HCT116 (cell line): ENCODE data around the gene GLIPR2. TPM values are rescaled to one million over a fixed set of nuclear protein-coding genes. Genes with fewer than 3 reads are reported as not detected.

ENCODE experiments used
- ATAC-seq: fragments of 200-7000 bp; cut with Tn5 transposase; 2 replicates; pipeline ENCODE4 v1.9.1; 2020; ENCODE audit warnings: mild to moderate bottlenecking, moderate library complexity
- BruUV-seq: library from RNA; stranded (reverse); fragments of 400-500 nt; replicated peaks from 2 replicates; lab custom pipeline; 2021; lab: Mats Ljungman, UMichigan
- CTCF ChIA-PET: fragments of 300-600 bp; sonication (Branson Sonifier 250); formaldehyde crosslinking; loops from one replicate; lab custom pipeline; 2021; ENCODE audit warnings: antibody characterized with exemption; lab: Charles Lee
- POLR2A ChIA-PET: fragments of 300-600, 350-600 bp; sonication (Branson Sonifier 250); formaldehyde crosslinking; loops from one replicate; lab custom pipeline; 2021; ENCODE audit warnings: antibody characterized with exemption; lab: Charles Lee
- RAD21 ChIA-PET, 2 experiments: fragments of 300-600 bp; sonication (Branson Sonifier 250); formaldehyde crosslinking; loops; one replicate each; lab custom pipeline; 2023; ENCODE audit warnings: low total read pairs in 2 of 2; ENCODE audit not compliant: uncharacterized antibody in 2 of 2, unreplicated experiment in 2 of 2, low non-redundant PET in 1 of 2; lab: Charles Lee
- DNase-seq: peaks from one replicate; pipeline ENCODE4 v3.0.0-alpha.2; 2010; ENCODE audit warnings: low read depth, low spot score
- H2AFZ ChIP-seq: fragments of 200-600 bp; shearing (Covaris generic), sonication (generic); 2 replicates; pipeline ENCODE4 v1.6.1; 2017; ENCODE audit warnings: low read depth, mixed run types, mixed read lengths, antibody characterized with exemption, low read length; ENCODE audit not compliant: poor library complexity, severe bottlenecking
- H3K27ac ChIP-seq: 2 replicates; pipeline ENCODE4 v1.5.1; 2012; ENCODE audit warnings: low read depth, low read length
- H3K27me3 ChIP-seq: fragments of 200-600 bp; sonication (generic); 2 replicates; pipeline ENCODE4 v1.6.1; 2016; ENCODE audit warnings: mixed run types, low read length, mixed read lengths; ENCODE audit not compliant: insufficient read depth
- H3K36me3 ChIP-seq, 2 experiments: fragments of 200-500 bp in 1 of 2; fragments of 200-600 bp in 1 of 2; sonication (Bioruptor generic) in 1 of 2; sonication (generic) in 1 of 2; 2 replicates each; pipeline versions ENCODE4 v1.5.1 to v1.6.1; 2014 to 2016; ENCODE audit warnings: low read length in 2 of 2, inconsistent platforms in 1 of 2, mixed read lengths in 1 of 2, mixed run types in 1 of 2; ENCODE audit not compliant: insufficient read depth in 2 of 2, control insufficient read depth in 1 of 2
- H3K4me1 ChIP-seq, 2 experiments: fragments of 200-600 bp in 1 of 2; sonication (generic) in 1 of 2; 2 replicates each; pipeline versions ENCODE4 v1.5.1 to v1.6.1; 2012 to 2017; ENCODE audit warnings: low read length in 2 of 2, inconsistent platforms in 1 of 2, mild to moderate bottlenecking in 1 of 2, mixed read lengths in 1 of 2, mixed run types in 1 of 2, moderate library complexity in 1 of 2; ENCODE audit not compliant: insufficient read depth in 2 of 2, control insufficient read depth in 1 of 2
- H3K4me2 ChIP-seq: fragments of 200-600 bp; sonication (generic); 2 replicates; pipeline ENCODE4 v1.6.1; 2017; ENCODE audit warnings: mixed run types, low read length, mixed read lengths
- H3K4me3 ChIP-seq, 2 experiments: fragments of 200-600 bp in 1 of 2; sonication (generic) in 1 of 2; replicated peaks in 1 of 2; 2 replicates each; pipeline ENCODE4 v1.5.1; 2011 to 2016; ENCODE audit warnings: low read length in 2 of 2, control low read depth in 1 of 2, low read depth in 1 of 2, mild to moderate bottlenecking in 1 of 2, mixed read lengths in 1 of 2, mixed run types in 1 of 2
- H3K79me2 ChIP-seq: fragments of 200-600 bp; sonication (generic); 2 replicates; pipeline ENCODE4 v1.6.1; 2017; ENCODE audit warnings: mild to moderate bottlenecking, mixed run types, low read length, moderate library complexity, mixed read lengths; ENCODE audit not compliant: insufficient read depth
- H3K9ac ChIP-seq: fragments of 200-600 bp; sonication (generic); 2 replicates; pipeline ENCODE4 v1.6.1; 2016; ENCODE audit warnings: low read length, mixed read lengths
- H3K9me2 ChIP-seq: fragments of 200-600 bp; sonication (generic), shearing (Covaris generic); 2 replicates; pipeline ENCODE4 v1.6.1; 2017; ENCODE audit warnings: mixed run types, mild to moderate bottlenecking, moderate library complexity; ENCODE audit not compliant: insufficient read depth
- H3K9me3 ChIP-seq, 2 experiments: fragments of 200-500 bp in 1 of 2; fragments of 200-600 bp in 1 of 2; sonication (Bioruptor generic) in 1 of 2; sonication (generic) in 1 of 2; 2 replicates each; pipeline ENCODE4 v1.6.1; 2014 to 2017; ENCODE audit warnings: low read length in 2 of 2, mixed read lengths in 2 of 2, inconsistent platforms in 1 of 2, low read depth in 1 of 2, mild to moderate bottlenecking in 1 of 2, mixed run types in 1 of 2, moderate library complexity in 1 of 2; ENCODE audit not compliant: control insufficient read depth in 1 of 2, insufficient read depth in 1 of 2
- H4K20me1 ChIP-seq: fragments of 200-600 bp; sonication (generic), shearing (Covaris generic); 2 replicates; pipeline ENCODE4 v1.6.1; 2017; ENCODE audit warnings: mixed run types, mild to moderate bottlenecking, moderate library complexity; ENCODE audit not compliant: insufficient read depth
- CBX3 ChIP-seq: IDR thresholded peaks from 2 replicates; pipeline ENCODE4 v1.6.1; 2012; ENCODE audit warnings: low read depth
- ELF1 ChIP-seq: IDR thresholded peaks from 2 replicates; pipeline ENCODE4 v1.6.1; 2012; ENCODE audit warnings: low read depth, borderline replicate concordance
- FOSL1 ChIP-seq: IDR thresholded peaks from 2 replicates; pipeline ENCODE4 v1.6.1; 2012; ENCODE audit warnings: low read depth
- JUND ChIP-seq: IDR thresholded peaks from 2 replicates; pipeline ENCODE4 v1.6.1; 2012
- RAD21 ChIP-seq: IDR thresholded peaks from 2 replicates; pipeline ENCODE4 v1.6.1; 2012; ENCODE audit warnings: low read depth, mild to moderate bottlenecking
- YY1 ChIP-seq: IDR thresholded peaks from 2 replicates; pipeline ENCODE4 v1.6.1; 2011; ENCODE audit warnings: low read length, low read depth, moderate library complexity, mild to moderate bottlenecking; ENCODE audit not compliant: insufficient replicate concordance; ENCODE audit errors: extremely low read depth
- intact Hi-C: fragments of 100-400 bp; cut with micrococcal nuclease; formaldehyde crosslinking; loops from 2 replicates; pipeline ENCODE4 v1.10.0; 2022
- total RNA-seq: library from RNA; stranded (reverse); gene quantifications from one replicate; pipeline ENCODE4 v1.2.1, GENCODE V29; 2021; ENCODE audit not compliant: unreplicated experiment
- TF ChIP-seq, protein P1 (sequence below), 3 experiments: fragments of 200-600 bp in 1 of 3; sonication (generic) in 1 of 3; IDR thresholded peaks in 2 of 3; conservative IDR thresholded peaks in 1 of 3; 2 replicates each; pipeline ENCODE4 v1.5.1; 2012 to 2017; ENCODE audit warnings: low read depth in 2 of 3, low read length in 2 of 3, antibody characterized with exemption in 1 of 3, borderline replicate concordance in 1 of 3, control low read depth in 1 of 3, mild to moderate bottlenecking in 1 of 3, mixed read lengths in 1 of 3, mixed run types in 1 of 3, moderate library complexity in 1 of 3; ENCODE audit not compliant: insufficient read depth in 1 of 3

Gene GLIPR2
- total RNA-seq, 1 experiment from 2014 or later = 14.5 TPM

DNA sequence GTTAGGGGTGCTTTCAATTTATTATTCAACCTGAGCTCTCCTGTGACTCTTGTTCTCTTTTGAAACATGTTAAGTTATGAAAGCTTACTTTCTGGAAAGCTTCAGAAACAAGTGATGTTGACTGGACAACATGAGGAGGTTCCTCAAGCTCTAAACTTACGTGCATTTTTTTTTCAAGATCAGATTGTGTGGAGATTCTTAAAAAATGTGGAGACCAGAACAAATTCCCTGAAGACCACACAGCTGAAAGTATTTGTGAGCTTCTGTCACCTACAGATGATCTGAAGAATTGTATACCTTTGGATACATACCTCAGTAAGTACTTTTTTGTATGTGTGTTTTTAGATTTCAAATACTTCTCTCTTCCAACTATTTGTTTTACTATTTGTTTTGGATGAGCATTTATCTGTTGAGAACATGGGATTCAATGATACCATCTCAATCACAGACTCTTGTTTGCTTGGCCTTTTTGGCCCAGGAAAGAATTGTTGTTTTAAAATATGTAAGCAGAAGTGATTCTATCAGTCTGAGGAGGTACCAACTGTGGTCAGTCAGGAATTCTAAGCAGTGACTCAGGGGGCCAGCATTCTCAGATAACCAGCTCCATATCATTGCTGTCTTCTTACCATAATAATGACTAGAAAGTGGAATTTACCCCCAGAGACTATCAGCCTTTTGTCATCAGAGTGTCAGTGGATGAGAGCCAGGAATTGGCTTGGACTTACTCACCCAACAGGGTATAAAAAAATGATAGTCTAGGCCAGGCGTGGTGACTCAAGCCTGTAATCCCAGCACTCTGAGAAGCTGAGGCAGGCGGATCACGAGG lies 34.4 kb upstream of the GLIPR2 start:
- CTCF ChIA-PET = interaction anchor here (0.7 to 3.7 kb wide), 11 partner anchors 8 to 227 kb away, joined by 3 to 36 read pairs (median 7); partner anchors contain the start of gene CLTA
- Histone ChIP-seq H3K4me3 (no peak overlapping the region), H3K9me2 (no peaks in the 10 kb centered on the region), H3K36me3 (no peaks in the 10 kb centered on the region), H3K9me3 (no peaks in the 10 kb centered on the region), H3K9ac (no peak overlapping the region), H3K4me1 (peaks cover 0 to 24% of the 10 kb centered on the region in 2 experiments; a peak in 2 of 4 replicates)
- RAD21 ChIA-PET = interaction anchor here in 1 of 2 experiments (0.6 to 1.4 kb wide), 2 partner anchors 64 to 434 kb away, joined by 4 read pairs; no protein-coding TSS in a partner anchor
- TF ChIP-seq JUND (0 out of 2 replicates have a peak, but pooled peaks have one; percentile 10), FOSL1 (peak; percentile 35; the same call in 1 of the 2 replicates), ELF1 (no peak)
- TF ChIP-seq, all 23 proteins: peak for 2
- H3K4me2 ChIP-seq = peak overlapping the region; percentile 17
- DNase-seq (peak; percentile 66), ATAC-seq (peak; percentile 74)
- H2AFZ ChIP-seq = no peak overlapping the region
- no TSS peak for BruUV-seq
- intact Hi-C loops = loop anchor here (10.0 kb wide), 1 partner anchor 223 kb away; no protein-coding TSS in a partner anchor
- no peaks in the 10 kb centered on the region for H4K20me1 ChIP-seq
- H3K79me2 ChIP-seq = no peaks in the 10 kb centered on the region
- no peak overlapping the region for H3K27ac ChIP-seq
- H3K27me3 ChIP-seq = no peaks in the 10 kb centered on the region
- POLR2A ChIA-PET = interaction anchor here (0.7 kb wide), 1 partner anchor 68 kb away, joined by 3 read pairs; no protein-coding TSS in a partner anchor

DNA sequence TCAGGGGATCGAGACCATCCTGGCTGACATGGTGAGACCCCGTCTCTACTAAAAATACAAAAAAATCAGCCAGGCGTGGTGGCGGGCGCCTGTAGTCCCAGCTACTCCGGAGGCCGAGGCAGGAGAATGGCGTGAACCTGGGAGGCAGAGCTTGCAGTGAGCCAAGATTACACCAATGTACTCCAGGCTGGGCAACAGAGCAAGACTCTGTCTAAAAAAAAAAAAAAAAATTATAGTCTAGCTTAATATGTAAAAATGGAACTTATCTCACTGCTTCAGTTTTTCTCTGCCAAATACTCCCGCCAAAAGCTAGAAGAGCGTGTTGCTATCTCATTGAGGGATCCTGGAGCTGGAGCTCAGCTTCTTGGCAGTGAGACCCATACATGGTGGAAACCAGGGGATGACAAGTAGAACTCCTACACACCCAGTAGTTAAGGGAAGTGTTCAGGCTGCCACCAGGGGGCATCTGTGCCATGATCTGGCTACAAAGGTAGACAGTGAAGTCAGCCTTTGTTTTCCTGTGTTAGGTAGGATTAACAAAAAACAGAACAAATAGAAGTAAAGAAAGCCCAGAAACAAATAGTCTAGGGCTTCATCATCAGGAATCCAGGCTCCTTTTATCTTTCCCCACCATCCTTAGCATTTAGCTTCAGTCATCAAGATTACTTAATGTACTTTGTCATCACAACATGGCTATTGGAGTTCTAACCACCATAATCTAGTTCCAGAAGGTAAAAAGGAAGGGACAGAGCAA lies 33.6 kb upstream of the GLIPR2 start:
- ATAC-seq (peak; percentile 97), DNase-seq (peak; percentile 57)
- no TSS peak for BruUV-seq
- no peaks in the 10 kb centered on the region for H3K9me2 ChIP-seq
- H3K27ac ChIP-seq = no peak overlapping the region
- no peaks in the 10 kb centered on the region for H3K36me3 ChIP-seq
- peak overlapping the region; percentile 69 for H2AFZ ChIP-seq
- no peaks in the 10 kb centered on the region for H3K27me3 ChIP-seq
- TF ChIP-seq, protein P1, sequence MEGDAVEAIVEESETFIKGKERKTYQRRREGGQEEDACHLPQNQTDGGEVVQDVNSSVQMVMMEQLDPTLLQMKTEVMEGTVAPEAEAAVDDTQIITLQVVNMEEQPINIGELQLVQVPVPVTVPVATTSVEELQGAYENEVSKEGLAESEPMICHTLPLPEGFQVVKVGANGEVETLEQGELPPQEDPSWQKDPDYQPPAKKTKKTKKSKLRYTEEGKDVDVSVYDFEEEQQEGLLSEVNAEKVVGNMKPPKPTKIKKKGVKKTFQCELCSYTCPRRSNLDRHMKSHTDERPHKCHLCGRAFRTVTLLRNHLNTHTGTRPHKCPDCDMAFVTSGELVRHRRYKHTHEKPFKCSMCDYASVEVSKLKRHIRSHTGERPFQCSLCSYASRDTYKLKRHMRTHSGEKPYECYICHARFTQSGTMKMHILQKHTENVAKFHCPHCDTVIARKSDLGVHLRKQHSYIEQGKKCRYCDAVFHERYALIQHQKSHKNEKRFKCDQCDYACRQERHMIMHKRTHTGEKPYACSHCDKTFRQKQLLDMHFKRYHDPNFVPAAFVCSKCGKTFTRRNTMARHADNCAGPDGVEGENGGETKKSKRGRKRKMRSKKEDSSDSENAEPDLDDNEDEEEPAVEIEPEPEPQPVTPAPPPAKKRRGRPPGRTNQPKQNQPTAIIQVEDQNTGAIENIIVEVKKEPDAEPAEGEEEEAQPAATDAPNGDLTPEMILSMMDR (IDR thresholded peaks at IDR 0.05 in 2 of 3, conservative IDR thresholded peaks at IDR 0.05 in 1 of 3; ENCODE audit: borderline replicate concordance in 1 of 3, insufficient read depth in 1 of 3, low read depth in 2 of 3, low read length in 2 of 3) = peak; percentile 76 to 93 (median 90)
- TF ChIP-seq CBX3 (0 out of 2 replicates have a peak, but pooled peaks have one; percentile 37), YY1 (no peak), RAD21 (peak; percentile 71)
- H3K9ac ChIP-seq = no peak overlapping the region
- POLR2A ChIA-PET = interaction anchor here (1.3 kb wide), 1 partner anchor 88 kb away, joined by 3 read pairs; the partner anchor contains the start of gene CLTA
- no peak overlapping the region for H3K4me3 ChIP-seq
- RAD21 ChIA-PET = interaction anchor here in 1 of 2 experiments (0.6 to 1.4 kb wide), 2 partner anchors 64 to 433 kb away, joined by 4 read pairs; no protein-coding TSS in a partner anchor
- CTCF ChIA-PET = interaction anchor here (0.6 to 3.7 kb wide), 11 partner anchors 11 to 227 kb away, joined by 3 to 36 read pairs (median 7); partner anchors contain the start of gene CLTA
- no peaks in the 10 kb centered on the region for H3K79me2 ChIP-seq
- H3K4me1 ChIP-seq = peaks cover 0 to 24% of the 10 kb centered on the region in 2 experiments; a peak in 2 of 4 replicates
- no peaks in the 10 kb centered on the region for H3K9me3 ChIP-seq
- no peaks in the 10 kb centered on the region for H4K20me1 ChIP-seq
- intact Hi-C loops = loop anchor here (1.0 to 10.0 kb wide), 2 partner anchors 63 to 222 kb away; no protein-coding TSS in a partner anchor
- peak overlapping the region; percentile 17 for H3K4me2 ChIP-seq
